Uterus (tissue), 4 donors: ENCODE results near the gene TAP2. TPM values are rescaled to one million over a fixed set of nuclear protein-coding genes. Genes with fewer than 3 reads are reported as not detected.
A peak's percentile ranks its signal among the peaks of the same experiment; 100 is the strongest.

Experiments used
- DNase-seq, 2 donors: peaks; one replicate each; pipeline ENCODE4 v3.0.0-alpha.2; 2019 to 2020
- H3K27ac ChIP-seq, 2 donors: fragments of 200-600 bp; sonication (generic); 1 replicate in 1 of 2; 2 replicates in 1 of 2; pipeline ENCODE4 v1.5.1; 2016 to 2018
- H3K27me3 ChIP-seq, 2 donors: fragments of 200-600 bp; sonication (generic); one replicate each; pipeline ENCODE4 v1.5.1; 2018 to 2019; ENCODE audit warnings: control low read depth in 1 of 2
- H3K36me3 ChIP-seq, 2 donors: fragments of 200-600 bp; sonication (generic); one replicate each; pipeline ENCODE4 v1.5.1; 2019; ENCODE audit warnings: control low read depth in 1 of 2
- H3K4me1 ChIP-seq, 2 donors: fragments of 200-600 bp; sonication (generic); one replicate each; pipeline ENCODE4 v1.5.1; 2018 to 2019; ENCODE audit warnings: control low read depth in 1 of 2
- H3K4me3 ChIP-seq, 2 donors: fragments of 200-600 bp; sonication (generic); 1 replicate in 1 of 2; 2 replicates in 1 of 2; pipeline ENCODE4 v1.5.1; 2018 to 2019; ENCODE audit warnings: mild to moderate bottlenecking in 1 of 2
- H3K9me3 ChIP-seq, 2 donors: fragments of 200-600 bp; sonication (generic); one replicate each; pipeline ENCODE4 v1.5.1; 2019; ENCODE audit warnings: control low read depth in 1 of 2
- CTCF ChIP-seq, 4 experiments: fragments of 200-600 bp in 2 of 4; fragments of 450-650 bp in 2 of 4; sonication (generic) in 2 of 4; IDR thresholded peaks; one replicate each; pipeline ENCODE4 v1.5.1; 2016 to 2019; ENCODE audit warnings: antibody characterized with exemption in 4 of 4, mild to moderate bottlenecking in 2 of 4, moderate library complexity in 1 of 4
- POLR2A ChIP-seq, 2 donors: fragments of 450-650 bp; IDR thresholded peaks; one replicate each; pipeline ENCODE4 v1.6.1; 2016; ENCODE audit warnings: antibody characterized with exemption in 2 of 2, mild to moderate bottlenecking in 1 of 2, moderate library complexity in 1 of 2
- intact Hi-C: fragments of 100-400 bp; cut with DNase I; formaldehyde crosslinking; loops from one replicate; pipeline ENCODE4 v1.15.1; 2023; ENCODE audit warnings: low total_unique reads
- total RNA-seq, 4 donors: library from RNA; depleted of rRNA in 3 of 4; stranded (reverse); fragments of >200 nt in 3 of 4; gene quantifications; one replicate each; pipeline versions ENCODE4 v1.1.0 to v1.2.4, GENCODE V29; 2014 to 2023
- donor health status: DM: yes; HTN: yes; CAD: no.

TAP2 gene
- total RNA-seq, 4 donors from 2014 or later: 3.0 to 42.4 (median 21.5) TPM

GRCh38 chr6:32840604-32841246 is 2.2 kb upstream of the TAP2 start:
- Histone ChIP-seq H3K27ac (no peak overlapping the region), H3K36me3 (no peaks in the 10 kb centered on the region), H3K4me3 (no peak overlapping the region), H3K9me3 (no peaks in the 10 kb centered on the region), H3K27me3 (no peaks in the 10 kb centered on the region), H3K4me1 (no peaks in the 10 kb centered on the region)
- intact Hi-C loops: no loop called here
- no peak for TF ChIP-seq CTCF (IDR thresholded peaks at IDR 0.05)
- TF ChIP-seq POLR2A (IDR thresholded peaks at IDR 0.05): no peak
- no peak for DNase-seq

GRCh38 chr6:32839356-32839755 is 817 bp upstream of the TAP2 start:
- no peak for DNase-seq
- no peaks in the 10 kb centered on the region for H3K27me3 ChIP-seq
- intact Hi-C loops: no loop called here
- H3K4me3 ChIP-seq: no peak overlapping the region
- no peaks in the 10 kb centered on the region for H3K36me3 ChIP-seq
- no peaks in the 10 kb centered on the region for H3K9me3 ChIP-seq
- TF ChIP-seq CTCF (IDR thresholded peaks at IDR 0.05) (no peak), POLR2A (IDR thresholded peaks at IDR 0.05) (no peak)
- H3K27ac ChIP-seq: peak overlapping the region; percentile 98
- no peaks in the 10 kb centered on the region for H3K4me1 ChIP-seq

GRCh38 chr6:32837651-32838113 is 857 bp downstream of the TAP2 start:
- no peak for DNase-seq
- peak overlapping the region; percentile 77 to 84 for H3K4me3 ChIP-seq
- H3K27me3 ChIP-seq: no peaks in the 10 kb centered on the region
- H3K9me3 ChIP-seq: no peaks in the 10 kb centered on the region
- no peaks in the 10 kb centered on the region for H3K36me3 ChIP-seq
- H3K4me1 ChIP-seq: no peaks in the 10 kb centered on the region
- peak overlapping the region; percentile 98 for H3K27ac ChIP-seq
- TF ChIP-seq CTCF (IDR thresholded peaks at IDR 0.05) (no peak), POLR2A (IDR thresholded peaks at IDR 0.05) (peak in 1 of 2 donors; percentile 5)
- intact Hi-C loops: no loop called here

- Histone ChIP-seq H3K9me3 (no peaks in the 10 kb centered on the region), H3K27ac (peak overlapping the region in 1 of 2 donors; percentile 98), H3K27me3 (no peaks in the 10 kb centered on the region), H3K36me3 (no peaks in the 10 kb centered on the region), H3K4me3 (no peak overlapping the region), H3K4me1 (no peaks in the 10 kb centered on the region)
- intact Hi-C loops: no loop called here
- no peak for DNase-seq
- TF ChIP-seq POLR2A (IDR thresholded peaks at IDR 0.05): no peak
- TF ChIP-seq CTCF (IDR thresholded peaks at IDR 0.05): no peak
These were observed 1.7 kb downstream of the TAP2 start for GRCh38 chr6:32836873-32837272.

- intact Hi-C loops: no loop called here
- no peaks in the 10 kb centered on the region for H3K36me3 ChIP-seq
- DNase-seq: no peak
- TF ChIP-seq POLR2A (IDR thresholded peaks at IDR 0.05): no peak
- TF ChIP-seq CTCF (IDR thresholded peaks at IDR 0.05): no peak
- H3K4me3 ChIP-seq: no peak overlapping the region
- no peaks in the 10 kb centered on the region for H3K27me3 ChIP-seq
- H3K27ac ChIP-seq: no peak overlapping the region
- no peaks in the 10 kb centered on the region for H3K9me3 ChIP-seq
- H3K4me1 ChIP-seq: no peaks in the 10 kb centered on the region
These were observed 3.2 kb downstream of the TAP2 start for GRCh38 chr6:32835167-32835893.
